ENCODE data around the gene NPHP4.
"Not testable (repeated sequence)": the region's sequence is repeated elsewhere in the genome, so short reads cannot be mapped to it uniquely, and the experiment has no call there.

The NPHP4 gene

GRCh38 chr1:6023346-6023745 is 31.1 kb upstream of the NPHP4 start:
- DNase-seq (ENCODE audit: low spot score): no peak

GRCh38 chr1:6022193-6022592 is 30.0 kb upstream of the NPHP4 start:
- no peak for DNase-seq (ENCODE audit: low spot score)

GRCh38 chr1:6019166-6019845 is 27.1 kb upstream of the NPHP4 start:
- no peak for DNase-seq (ENCODE audit: low spot score)

GRCh38 chr1:6017654-6018053 is 25.4 kb upstream of the NPHP4 start:
- not testable (repeated sequence) for DNase-seq (ENCODE audit: low spot score)

- no peak for DNase-seq (ENCODE audit: low spot score)
These were observed 24.1 kb upstream of the NPHP4 start for GRCh38 chr1:6016191-6016865.

- DNase-seq (ENCODE audit: low spot score): no peak
These were observed 22.1 kb upstream of the NPHP4 start for GRCh38 chr1:6014130-6014999.

GRCh38 chr1:6013491-6013890 is 21.3 kb upstream of the NPHP4 start:
- DNase-seq (ENCODE audit: low spot score): no peak

GRCh38 chr1:6012529-6013318 is 20.5 kb upstream of the NPHP4 start:
- no peak for DNase-seq (ENCODE audit: low spot score)

- DNase-seq (ENCODE audit: low spot score): no peak
These were observed 19.7 kb upstream of the NPHP4 start for GRCh38 chr1:6011946-6012258.

GRCh38 chr1:6011161-6011945 is 19.1 kb upstream of the NPHP4 start:
- DNase-seq (ENCODE audit: low spot score): no peak

GRCh38 chr1:6010554-6010953 is 18.3 kb upstream of the NPHP4 start:
- no peak for DNase-seq (ENCODE audit: low spot score)

- DNase-seq (ENCODE audit: low spot score): no peak
These were observed 17.2 kb upstream of the NPHP4 start for GRCh38 chr1:6009120-6010040.

- DNase-seq (ENCODE audit: low spot score): no peak
These were observed 16.5 kb upstream of the NPHP4 start for GRCh38 chr1:6008696-6009095.

- DNase-seq (ENCODE audit: low spot score): no peak
These were observed 15.8 kb upstream of the NPHP4 start for GRCh38 chr1:6008084-6008415.

GRCh38 chr1:6007318-6008083 is 15.3 kb upstream of the NPHP4 start:
- DNase-seq (ENCODE audit: low spot score): no peak

GRCh38 chr1:6006882-6007281 is 14.7 kb upstream of the NPHP4 start:
- no peak for DNase-seq (ENCODE audit: low spot score)

- DNase-seq (ENCODE audit: low spot score): no peak
These were observed 13.2 kb upstream of the NPHP4 start for GRCh38 chr1:6005276-6005917.

- DNase-seq (ENCODE audit: low spot score): no peak
These were observed 12.3 kb upstream of the NPHP4 start for GRCh38 chr1:6004412-6005123.

All from CD4-positive, alpha-beta T cell treated with Interleukin-15 for 4 hours (primary cell).